GM12878 (cell line): ENCODE data around the gene RNF7. TPM values are rescaled to one million over a fixed set of nuclear protein-coding genes. Genes with fewer than 3 reads are reported as not detected.

Experiments
- ATAC-seq: fragments of 200-7000 bp; cut with Tn5 transposase; 3 replicates; pipeline ENCODE4 v1.9.1; 2020; ENCODE audit warnings: mild to moderate bottlenecking, moderate library complexity
- BruUV-seq: library from RNA; stranded (reverse); fragments of 400-500 nt; replicated peaks from 2 replicates; lab custom pipeline; 2021; lab: Mats Ljungman, UMichigan
- CTCF ChIA-PET: fragments of 300-600 bp; sonication (Branson Sonifier 250); formaldehyde crosslinking; extraction: SDS; loops from one replicate; lab custom pipeline; 2021; ENCODE audit warnings: inconsistent platforms; lab: Yijun Ruan, JAX
- POLR2A ChIA-PET: fragments of 350-600 bp; formaldehyde crosslinking; extraction: SDS; loops from one replicate; lab custom pipeline; 2021; ENCODE audit warnings: inconsistent platforms; lab: Charles Lee
- RAD21 ChIA-PET: fragments of 300-600 bp; sonication (Branson Sonifier 250); formaldehyde crosslinking; loops from one replicate; lab custom pipeline; 2023; ENCODE audit warnings: antibody characterized with exemption; ENCODE audit not compliant: unreplicated experiment; lab: Charles Lee
- SMC1A ChIA-PET: fragments of 300-600 bp; sonication (Branson Sonifier 250); formaldehyde crosslinking; loops from one replicate; lab custom pipeline; 2023; ENCODE audit not compliant: unreplicated experiment, uncharacterized antibody; lab: Charles Lee
- DNase-seq: peaks from one replicate; pipeline ENCODE4 v3.0.0-alpha.2; 2011; ENCODE audit warnings: low read depth, low spot score
- FAIRE-seq: peaks from 3 replicates; lab custom pipeline; 2011; peaks lifted over from hg19 to GRCh38; lab: Jason Lieb, UNC
- H2AFZ ChIP-seq: 2 replicates; pipeline ENCODE4 v1.6.0; 2011; ENCODE audit warnings: low read depth, low read length, control low read depth; ENCODE audit not compliant: control insufficient read depth
- H3K27ac ChIP-seq: 2 replicates; pipeline ENCODE4 v1.5.1; 2011; ENCODE audit warnings: control low read depth; ENCODE audit not compliant: control insufficient read depth, insufficient read depth
- H3K27me3 ChIP-seq, 2 experiments: replicated peaks in 1 of 2; 2 replicates each; pipeline versions ENCODE4 v1.6.0 to v1.6.1; 2011; ENCODE audit warnings: low read length in 1 of 2; ENCODE audit not compliant: control insufficient read depth in 2 of 2, insufficient read depth in 2 of 2
- H3K36me3 ChIP-seq, 2 experiments: 2 replicates each; pipeline ENCODE4 v1.5.1; 2011; ENCODE audit warnings: low read length in 1 of 2; ENCODE audit not compliant: control insufficient read depth in 2 of 2, insufficient read depth in 2 of 2
- H3K4me1 ChIP-seq: 2 replicates; pipeline ENCODE4 v1.6.1; 2011; ENCODE audit warnings: mild to moderate bottlenecking, low read length, moderate library complexity, mixed read lengths; ENCODE audit not compliant: control insufficient read depth, insufficient read depth
- H3K4me2 ChIP-seq: 2 replicates; pipeline ENCODE4 v1.6.0; 2011; ENCODE audit warnings: control low read depth; ENCODE audit not compliant: control insufficient read depth, insufficient read depth
- H3K4me3 ChIP-seq: fragments of 200-600 bp; sonication (generic); 2 replicates; pipeline ENCODE4 v1.5.1; 2016
- H3K79me2 ChIP-seq: 2 replicates; pipeline ENCODE4 v1.6.0; 2011; ENCODE audit warnings: low read length; ENCODE audit not compliant: control insufficient read depth, insufficient read depth
- H3K9ac ChIP-seq: 2 replicates; pipeline ENCODE4 v1.8.0; 2011; ENCODE audit warnings: low read length, control low read depth, mixed read lengths; ENCODE audit not compliant: control insufficient read depth, insufficient read depth
- H3K9me3 ChIP-seq: replicated peaks from 3 replicates; pipeline ENCODE4 v1.5.1; 2011; ENCODE audit warnings: mild to moderate bottlenecking, low read length; ENCODE audit not compliant: control insufficient read depth, insufficient read depth
- H4K20me1 ChIP-seq: 2 replicates; pipeline ENCODE4 v1.6.0; 2011; ENCODE audit not compliant: control insufficient read depth, insufficient read depth
- ASH2L ChIP-seq: fragments of 300-600, 200-600 bp; sonication (generic); IDR thresholded peaks from 2 replicates; pipeline ENCODE4 v1.6.1; 2017; ENCODE audit warnings: low read depth, mild to moderate bottlenecking, borderline replicate concordance
- ATF3 ChIP-seq: IDR thresholded peaks from 2 replicates; pipeline ENCODE4 v1.6.1; 2011; ENCODE audit warnings: low read depth, mild to moderate bottlenecking, low read length, moderate library complexity, borderline replicate concordance; ENCODE audit errors: extremely low read depth
- CEBPB ChIP-seq, 2 experiments: fragments of 150-350 bp in 1 of 2; IDR thresholded peaks; 2 replicates each; pipeline ENCODE4 v1.6.1; 2012 to 2014; ENCODE audit warnings: low read depth in 2 of 2, low read length in 2 of 2, borderline replicate concordance in 1 of 2, inconsistent platforms in 1 of 2
- CREM ChIP-seq: IDR thresholded peaks from 2 replicates; pipeline ENCODE4 v1.6.1; 2014; ENCODE audit warnings: antibody characterized with exemption, low read depth
- E2F4 ChIP-seq: IDR thresholded peaks from 2 replicates; pipeline ENCODE4 v1.6.1; 2012; ENCODE audit warnings: low read depth, low read length, improper control_type of control experiment
- ELK1 ChIP-seq: IDR thresholded peaks from 2 replicates; pipeline ENCODE4 v1.6.1; 2012; ENCODE audit warnings: low read depth, low read length, improper control_type of control experiment
- IKZF2 ChIP-seq, 2 experiments: fragments of 450-650 bp; IDR thresholded peaks; 2 replicates each; pipeline ENCODE4 v1.6.1; 2017; ENCODE audit warnings: mild to moderate bottlenecking in 2 of 2, moderate library complexity in 2 of 2
- MLLT1 ChIP-seq: fragments of 450-650 bp; IDR thresholded peaks from 2 replicates; pipeline ENCODE4 v1.6.1; 2016; ENCODE audit warnings: mild to moderate bottlenecking
- NR2C1 ChIP-seq: fragments of 450-650 bp; IDR thresholded peaks from 2 replicates; pipeline ENCODE4 v1.6.1; 2017; ENCODE audit warnings: antibody characterized with exemption, mild to moderate bottlenecking, moderate library complexity
- NR2F1 ChIP-seq: fragments of 450-650 bp; conservative IDR thresholded peaks from 2 replicates; pipeline ENCODE4 v1.6.1; 2017; ENCODE audit warnings: mild to moderate bottlenecking
- POU2F2 ChIP-seq: IDR thresholded peaks from 3 replicates; pipeline ENCODE4 v1.6.1; 2011; ENCODE audit warnings: low read depth, mild to moderate bottlenecking, low read length, borderline replicate concordance
- STAT3 ChIP-seq: IDR thresholded peaks from 2 replicates; pipeline ENCODE4 v1.6.1; 2011; ENCODE audit warnings: low read depth, low read length, improper control_type of control experiment
- TCF3 ChIP-seq: IDR thresholded peaks from 2 replicates; pipeline ENCODE4 v1.6.1; 2012; ENCODE audit warnings: low read depth, mild to moderate bottlenecking, low read length, borderline replicate concordance; ENCODE audit not compliant: insufficient read depth
- ZBED1 ChIP-seq: IDR thresholded peaks from 2 replicates; pipeline ENCODE4 v1.6.1; 2016; ENCODE audit warnings: borderline replicate concordance
- ZBTB40 ChIP-seq: fragments of 450-650 bp; IDR thresholded peaks from 2 replicates; pipeline ENCODE4 v1.6.1; 2016; ENCODE audit warnings: mild to moderate bottlenecking, moderate library complexity, borderline replicate concordance
- ZNF217 ChIP-seq: fragments of 450-650 bp; IDR thresholded peaks from 2 replicates; pipeline ENCODE4 v1.6.1; 2017; ENCODE audit warnings: antibody characterized with exemption, mild to moderate bottlenecking
- WGBS: methylation state at CpG from one replicate; pipeline ENCODE4 v1.1.6; 2016; ENCODE audit warnings: low lambda C conversion rate; ENCODE audit not compliant: insufficient replicate concordance, insufficient coverage; ENCODE audit errors: missing lambda C conversion rate; 5-methylcytosine and 5-hydroxymethylcytosine counted together
- in situ Hi-C: fragments of 300-500 bp; cut with MboI; formaldehyde crosslinking; loops from 9 replicates; pipeline ENCODE4 v1.14.3; 2018; ENCODE audit warnings: mixed read lengths
- intact Hi-C: fragments of 100-400 bp; cut with micrococcal nuclease; formaldehyde crosslinking; loops from one replicate; pipeline ENCODE4 v1.14.2; 2022; ENCODE audit not compliant: unreplicated experiment
- polyA plus RNA-seq, 11 experiments: library from polyadenylated mRNA; depleted of rRNA in 4 of 11; unstranded in 6 of 11; stranded (reverse) in 5 of 11; fragments of >200 nt; fragmentation: Nextera tagmentation in 4 of 11; fragmentation: Illumina TruSeq in 1 of 11; extraction: Ambion mirVana in 4 of 11; extraction: Trizol in 1 of 11; gene quantifications; 1 replicate in 1 of 11; 2 replicates in 10 of 11; pipeline versions ENCODE4 v1.2.1 to v1.2.3, GENCODE V29; 2011 to 2016; ENCODE audit warnings: inconsistent platforms in 2 of 11, missing spikeins in 2 of 11, low read depth in 1 of 11
- total RNA-seq, 4 experiments: library from RNA; depleted of rRNA in 3 of 4; stranded (reverse); fragments of >200 nt in 3 of 4; fragmentation: Illumina TruSeq in 1 of 4; extraction: Trizol in 1 of 4; gene quantifications; 2 replicates each; pipeline versions ENCODE4 v1.2.1 to v1.2.3, GENCODE V29; 2013 to 2021

The RNF7 gene
- total and polyA plus RNA-seq, 10 of the 15 experiments (the other 5 are each of a cell fraction or from before 2014, with no cell fraction given), result 36.0 to 146 (median 76.4) TPM

- Histone ChIP-seq H3K9ac (no peak overlapping the region), H3K27ac (no peak overlapping the region), H2AFZ (no peak overlapping the region), H3K79me2 (no peaks in the 10 kb centered on the region), H3K4me3 (no peak overlapping the region), H3K4me2 (no peak overlapping the region), H3K9me3 (no peaks in the 10 kb centered on the region), H3K27me3 (no peaks in the 10 kb centered on the region; a peak in 1 of 4 replicates), H4K20me1 (no peaks in the 10 kb centered on the region), H3K36me3 (no peaks in the 10 kb centered on the region), H3K4me1 (no peaks in the 10 kb centered on the region)
- no peak for DNase-seq
- ChIA-PET SMC1A (no interaction called here), POLR2A (no interaction called here), CTCF (no interaction called here), RAD21 (no interaction called here)
- BruUV-seq, result no TSS peak
- in situ Hi-C loops (no loop called here), intact Hi-C loops (no loop called here)
- ATAC-seq, result no peak
- 71% methylated on average over 7 of the region's 7 CpGs for WGBS
- FAIRE-seq, result no peak
- TF ChIP-seq NR2C1 (no peak), TCF3 (no peak), E2F4 (no peak), ATF3 (no peak), ZBTB40 (no peak), CREM (no peak), ASH2L (no peak), ELK1 (no peak), ZNF217 (no peak), STAT3 (no peak), IKZF2 (IDR thresholded peaks at IDR 0.05) (no peak), MLLT1 (no peak), ZBED1 (no peak), CEBPB (IDR thresholded peaks at IDR 0.05; ENCODE audit: borderline replicate concordance in 1 of 2, low read depth in 2 of 2, low read length in 2 of 2) (no peak), NR2F1 (no peak), POU2F2 (no peak)
Observed at GRCh38 chr3:141709126-141709770, 28.9 kb upstream of the RNF7 start.
